ENCODE results near the gene DHRS11. TPM values are rescaled to one million over a fixed set of nuclear protein-coding genes. Genes with fewer than 3 reads are reported as not detected.

The DHRS11 gene
- total RNA-seq, 1 donor from 2014 or later, result 7.1 TPM

DNA sequence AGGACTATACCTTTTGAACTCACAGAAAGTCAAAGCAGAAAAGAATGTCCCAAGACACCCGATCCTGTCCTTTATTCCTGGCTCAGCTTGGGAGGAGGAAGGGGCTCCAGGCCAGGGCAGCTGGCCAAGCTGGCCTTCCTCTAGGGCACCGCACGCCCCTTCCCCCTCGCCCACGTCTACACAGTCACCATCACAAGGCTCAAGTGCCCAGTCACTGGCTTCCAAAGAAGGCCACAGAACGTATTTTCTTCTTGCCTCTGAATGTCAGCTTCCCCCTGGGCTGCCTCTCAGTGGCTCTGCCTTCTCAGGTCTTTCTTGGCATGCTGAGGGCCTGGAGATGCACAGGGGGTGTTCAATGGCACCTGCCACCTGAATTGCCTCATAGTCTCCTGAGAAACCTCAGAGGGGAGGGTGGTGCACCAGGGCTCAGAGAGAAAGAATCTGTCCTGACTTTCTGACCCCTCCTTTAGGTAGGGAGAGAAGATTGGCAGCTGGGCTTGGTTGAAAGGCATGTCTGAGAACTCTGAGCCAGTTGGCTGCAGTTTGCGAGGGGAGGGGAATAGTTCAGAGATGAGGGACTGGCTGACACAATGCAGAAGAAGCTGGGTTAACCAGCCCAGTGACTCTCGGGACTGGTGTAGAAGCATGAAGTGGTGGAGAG, 2.1 kb downstream of the DHRS11 start:
- no peak for TF ChIP-seq EZH2 (IDR thresholded peaks at IDR 0.05; ENCODE audit: insufficient read depth, low read length)
- TF ChIP-seq, protein P1, sequence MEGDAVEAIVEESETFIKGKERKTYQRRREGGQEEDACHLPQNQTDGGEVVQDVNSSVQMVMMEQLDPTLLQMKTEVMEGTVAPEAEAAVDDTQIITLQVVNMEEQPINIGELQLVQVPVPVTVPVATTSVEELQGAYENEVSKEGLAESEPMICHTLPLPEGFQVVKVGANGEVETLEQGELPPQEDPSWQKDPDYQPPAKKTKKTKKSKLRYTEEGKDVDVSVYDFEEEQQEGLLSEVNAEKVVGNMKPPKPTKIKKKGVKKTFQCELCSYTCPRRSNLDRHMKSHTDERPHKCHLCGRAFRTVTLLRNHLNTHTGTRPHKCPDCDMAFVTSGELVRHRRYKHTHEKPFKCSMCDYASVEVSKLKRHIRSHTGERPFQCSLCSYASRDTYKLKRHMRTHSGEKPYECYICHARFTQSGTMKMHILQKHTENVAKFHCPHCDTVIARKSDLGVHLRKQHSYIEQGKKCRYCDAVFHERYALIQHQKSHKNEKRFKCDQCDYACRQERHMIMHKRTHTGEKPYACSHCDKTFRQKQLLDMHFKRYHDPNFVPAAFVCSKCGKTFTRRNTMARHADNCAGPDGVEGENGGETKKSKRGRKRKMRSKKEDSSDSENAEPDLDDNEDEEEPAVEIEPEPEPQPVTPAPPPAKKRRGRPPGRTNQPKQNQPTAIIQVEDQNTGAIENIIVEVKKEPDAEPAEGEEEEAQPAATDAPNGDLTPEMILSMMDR (IDR thresholded peaks at IDR 0.05; ENCODE audit: insufficient read depth, low read depth, low read length), result no peak
- Histone ChIP-seq H4K20me1 (ENCODE audit: insufficient read depth, low read length) (peaks cover 39% of the 10 kb centered on the region), H3K27ac (ENCODE audit: low read depth, low read length) (no peak overlapping the region), H3K4me3 (ENCODE audit: insufficient read depth, low read depth, low read length) (no peak overlapping the region), H3K79me2 (ENCODE audit: insufficient read depth, low read length) (peaks cover 20% of the 10 kb centered on the region), H3K9ac (ENCODE audit: low read length) (no peak overlapping the region), H3K4me2 (ENCODE audit: low read length) (no peak overlapping the region), H3K9me3 (ENCODE audit: insufficient read depth, low read depth, low read length) (no peaks in the 10 kb centered on the region), H2AFZ (ENCODE audit: low read depth, low read length) (no peak overlapping the region), H3K4me1 (ENCODE audit: insufficient read depth, low read length) (peaks cover 10% of the 10 kb centered on the region), H3K36me3 (ENCODE audit: insufficient read depth, low read length) (peaks cover 14% of the 10 kb centered on the region), H3K27me3 (ENCODE audit: insufficient read depth, low read length) (no peaks in the 10 kb centered on the region)
- Mint-ChIP-seq H3K27ac (ENCODE audit: unreplicated experiment) (no peak overlapping the region), H3K4me1 (ENCODE audit: low read depth, unreplicated experiment) (peaks cover 14% of the 10 kb centered on the region), H3K27me3 (ENCODE audit: low read depth, unreplicated experiment) (no peaks in the 10 kb centered on the region), H3K9me3 (ENCODE audit: unreplicated experiment) (no peaks in the 10 kb centered on the region), H3K36me3 (ENCODE audit: low read depth, unreplicated experiment) (peaks cover 7% of the 10 kb centered on the region), H3K4me3 (ENCODE audit: unreplicated experiment) (peak overlapping the region; percentile 85)
- DNase-seq (ENCODE audit: low read depth) (no peak), FAIRE-seq (no peak)

DNA sequence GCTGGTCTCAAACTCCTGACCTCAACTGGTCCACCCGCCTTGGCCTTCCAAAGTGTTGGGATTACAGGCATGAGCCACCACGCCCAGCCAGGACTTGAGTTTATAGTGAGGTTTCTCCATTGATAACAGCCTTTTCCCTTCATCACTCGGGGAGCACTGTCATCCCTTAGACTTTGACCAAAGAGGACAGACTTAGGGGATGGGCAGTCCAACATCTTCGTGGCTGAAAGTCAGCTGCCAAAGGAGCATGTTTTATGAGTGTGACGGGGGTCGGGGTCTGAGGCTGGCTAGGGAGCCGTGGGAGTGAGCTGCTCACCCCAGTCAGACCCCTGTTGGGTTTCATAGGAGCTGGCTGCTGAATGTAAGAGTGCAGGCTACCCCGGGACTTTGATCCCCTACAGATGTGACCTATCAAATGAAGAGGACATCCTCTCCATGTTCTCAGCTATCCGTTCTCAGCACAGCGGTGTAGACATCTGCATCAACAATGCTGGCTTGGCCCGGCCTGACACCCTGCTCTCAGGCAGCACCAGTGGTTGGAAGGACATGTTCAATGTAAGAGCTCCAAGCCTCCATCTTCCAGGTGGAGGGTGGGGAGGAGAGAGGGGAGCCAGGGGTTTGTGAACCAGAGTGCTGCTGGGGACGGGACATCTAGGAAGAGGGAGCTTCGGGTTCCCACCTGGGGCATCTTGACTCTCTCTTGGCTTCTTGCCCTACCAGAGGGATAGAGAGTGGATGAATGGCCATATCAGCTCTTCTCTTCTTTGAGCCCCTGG, 3.1 kb downstream of the DHRS11 start:
- peaks cover 5% of the 10 kb centered on the region for H3K36me3 Mint-ChIP-seq (ENCODE audit: low read depth, unreplicated experiment)
- Histone ChIP-seq H3K27me3 (ENCODE audit: insufficient read depth, low read length) (no peaks in the 10 kb centered on the region), H3K9ac (ENCODE audit: low read length) (no peak overlapping the region), H3K4me2 (ENCODE audit: low read length) (no peak overlapping the region), H2AFZ (ENCODE audit: low read depth, low read length) (no peak overlapping the region), H4K20me1 (ENCODE audit: insufficient read depth, low read length) (peaks cover 31% of the 10 kb centered on the region), H3K27ac (ENCODE audit: low read depth, low read length) (no peak overlapping the region), H3K79me2 (ENCODE audit: insufficient read depth, low read length) (peaks cover 20% of the 10 kb centered on the region), H3K36me3 (ENCODE audit: insufficient read depth, low read length) (peaks cover 7% of the 10 kb centered on the region), H3K4me3 (ENCODE audit: insufficient read depth, low read depth, low read length) (no peak overlapping the region), H3K9me3 (ENCODE audit: insufficient read depth, low read depth, low read length) (no peaks in the 10 kb centered on the region), H3K4me1 (ENCODE audit: insufficient read depth, low read length) (peaks cover 10% of the 10 kb centered on the region)
- DNase-seq (ENCODE audit: low read depth), result no peak
- no peaks in the 10 kb centered on the region for H3K27me3 Mint-ChIP-seq (ENCODE audit: low read depth, unreplicated experiment)
- H3K4me3 Mint-ChIP-seq (ENCODE audit: unreplicated experiment), result no peak overlapping the region
- no peak for TF ChIP-seq EZH2 (IDR thresholded peaks at IDR 0.05; ENCODE audit: insufficient read depth, low read length)
- TF ChIP-seq, protein P1 (IDR thresholded peaks at IDR 0.05; ENCODE audit: insufficient read depth, low read depth, low read length), result no peak
- H3K27ac Mint-ChIP-seq (ENCODE audit: unreplicated experiment), result no peak overlapping the region
- H3K4me1 Mint-ChIP-seq (ENCODE audit: low read depth, unreplicated experiment), result peaks cover 14% of the 10 kb centered on the region
- no peaks in the 10 kb centered on the region for H3K9me3 Mint-ChIP-seq (ENCODE audit: unreplicated experiment)
- no peak for FAIRE-seq

Measured in astrocyte (in vitro differentiated cells and primary cell).